MCF 10A (cell line): ENCODE results near the gene ZSWIM5. TPM values are rescaled to one million over a fixed set of nuclear protein-coding genes. Genes with fewer than 3 reads are reported as not detected.
"Not testable (repeated sequence)": the region's sequence is repeated elsewhere in the genome, so short reads cannot be mapped to it uniquely, and the experiment has no call there.

Source experiments
- BruUV-seq: library from RNA; stranded (reverse); fragments of 400-500 nt; replicated peaks from 2 replicates; lab custom pipeline; 2021; lab: Mats Ljungman, UMichigan
- CTCF ChIA-PET: fragments of 300-600 bp; sonication (Branson Sonifier 250); formaldehyde crosslinking; extraction: SDS; loops from one replicate; lab custom pipeline; 2021; ENCODE audit warnings: antibody characterized with exemption, inconsistent platforms; lab: Yijun Ruan, JAX
- POLR2A ChIA-PET: fragments of 300-600, 350-650 bp; sonication (Branson Sonifier 250); formaldehyde crosslinking; extraction: SDS; loops from one replicate; lab custom pipeline; 2020; ENCODE audit warnings: antibody characterized with exemption, inconsistent platforms; lab: Yijun Ruan, JAX
- DNase-seq: peaks from one replicate; pipeline ENCODE4 v3.0.0-alpha.2; 2018; ENCODE audit not compliant: unreplicated experiment
- H3K27ac Mint-ChIP-seq: one replicate; pipeline ENCODE4 v1.8.0; 2022; ENCODE audit warnings: mild to moderate bottlenecking, low read depth, mixed read lengths; ENCODE audit not compliant: unreplicated experiment
- H3K27me3 Mint-ChIP-seq: one replicate; pipeline ENCODE4 v1.8.0; 2022; ENCODE audit warnings: mixed read lengths; ENCODE audit not compliant: insufficient read depth, unreplicated experiment
- H3K36me3 Mint-ChIP-seq: one replicate; pipeline ENCODE4 v1.8.0; 2022; ENCODE audit warnings: mild to moderate bottlenecking, moderate library complexity, mixed read lengths; ENCODE audit not compliant: insufficient read depth, unreplicated experiment
- H3K4me1 Mint-ChIP-seq: one replicate; pipeline ENCODE4 v1.8.0; 2022; ENCODE audit warnings: mixed read lengths; ENCODE audit not compliant: insufficient read depth, unreplicated experiment
- H3K4me3 Mint-ChIP-seq: one replicate; pipeline ENCODE4 v1.8.0; 2022; ENCODE audit warnings: mild to moderate bottlenecking, moderate library complexity, mixed read lengths; ENCODE audit not compliant: unreplicated experiment
- H3K9me3 Mint-ChIP-seq: one replicate; pipeline ENCODE4 v1.8.0; 2022; ENCODE audit warnings: mixed read lengths; ENCODE audit not compliant: unreplicated experiment
- intact Hi-C: fragments of 100-400 bp; cut with micrococcal nuclease; formaldehyde crosslinking; loops from 2 replicates; pipeline ENCODE4 v1.14.1; 2022
- total RNA-seq: library from RNA; stranded (reverse); gene quantifications from 2 replicates; pipeline ENCODE4 v1.2.3, GENCODE V29; 2022
- TF ChIP-seq, protein P1 (sequence below): fragments of 200-600 bp; IDR thresholded peaks from one replicate; pipeline ENCODE4 v1.8.0; 2022; ENCODE audit warnings: antibody characterized with exemption, mild to moderate bottlenecking; ENCODE audit not compliant: unreplicated experiment

ZSWIM5 gene
- total RNA-seq, 1 experiment from 2014 or later, result 0.14 TPM

DNA sequence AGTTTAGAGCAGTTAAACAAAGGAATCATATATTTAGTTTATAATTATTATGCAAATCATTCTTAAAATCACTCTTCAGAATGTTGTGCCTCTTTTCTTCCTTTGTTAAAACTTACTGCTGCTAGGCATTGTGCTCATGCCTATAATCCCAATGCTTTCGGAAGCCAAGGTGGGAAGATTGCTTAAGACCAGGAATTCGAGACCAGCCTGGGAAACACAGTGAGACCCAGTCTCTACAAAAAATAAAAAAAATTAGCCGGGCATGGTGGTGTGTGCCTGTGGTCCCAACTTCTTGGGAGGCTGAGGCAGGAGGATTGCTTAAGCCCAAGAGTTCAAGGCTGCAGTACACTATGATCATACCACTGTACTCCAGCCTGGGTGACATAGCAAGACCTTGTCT is 33.6 kb downstream of the ZSWIM5 start:
- Mint-ChIP-seq H3K4me1 (no peaks in the 10 kb centered on the region), H3K27ac (no peak overlapping the region), H3K36me3 (no peaks in the 10 kb centered on the region), H3K4me3 (no peak overlapping the region), H3K9me3 (no peaks in the 10 kb centered on the region), H3K27me3 (no peaks in the 10 kb centered on the region)
- POLR2A ChIA-PET, result no interaction called here
- no peak for DNase-seq
- TF ChIP-seq, protein P1, sequence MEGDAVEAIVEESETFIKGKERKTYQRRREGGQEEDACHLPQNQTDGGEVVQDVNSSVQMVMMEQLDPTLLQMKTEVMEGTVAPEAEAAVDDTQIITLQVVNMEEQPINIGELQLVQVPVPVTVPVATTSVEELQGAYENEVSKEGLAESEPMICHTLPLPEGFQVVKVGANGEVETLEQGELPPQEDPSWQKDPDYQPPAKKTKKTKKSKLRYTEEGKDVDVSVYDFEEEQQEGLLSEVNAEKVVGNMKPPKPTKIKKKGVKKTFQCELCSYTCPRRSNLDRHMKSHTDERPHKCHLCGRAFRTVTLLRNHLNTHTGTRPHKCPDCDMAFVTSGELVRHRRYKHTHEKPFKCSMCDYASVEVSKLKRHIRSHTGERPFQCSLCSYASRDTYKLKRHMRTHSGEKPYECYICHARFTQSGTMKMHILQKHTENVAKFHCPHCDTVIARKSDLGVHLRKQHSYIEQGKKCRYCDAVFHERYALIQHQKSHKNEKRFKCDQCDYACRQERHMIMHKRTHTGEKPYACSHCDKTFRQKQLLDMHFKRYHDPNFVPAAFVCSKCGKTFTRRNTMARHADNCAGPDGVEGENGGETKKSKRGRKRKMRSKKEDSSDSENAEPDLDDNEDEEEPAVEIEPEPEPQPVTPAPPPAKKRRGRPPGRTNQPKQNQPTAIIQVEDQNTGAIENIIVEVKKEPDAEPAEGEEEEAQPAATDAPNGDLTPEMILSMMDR, result no peak
- BruUV-seq, result no TSS peak
- CTCF ChIA-PET, result interaction anchor here (1.7 kb wide), 1 partner anchor 130 kb away, joined by 3 read pairs; no protein-coding TSS in a partner anchor
- intact Hi-C loops, result no loop called here

DNA sequence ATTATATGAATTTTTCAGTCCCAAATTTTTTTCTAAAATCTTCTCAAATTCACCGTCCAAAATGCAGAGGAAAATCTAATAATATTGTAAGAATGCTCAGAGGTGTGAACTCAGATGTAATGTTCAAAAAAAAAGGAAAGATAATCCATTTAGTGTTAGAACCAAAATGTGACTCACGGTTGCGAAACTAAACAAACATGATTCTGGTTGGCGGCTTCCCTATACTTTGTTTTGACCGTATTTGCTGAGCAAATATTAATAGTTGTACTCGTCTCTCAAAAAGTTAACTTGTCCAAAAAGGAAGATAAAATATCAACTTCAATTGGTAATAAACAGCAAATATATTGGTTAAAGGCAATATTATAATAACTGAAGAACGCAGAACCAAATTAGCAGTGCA is 34.4 kb downstream of the ZSWIM5 start:
- intact Hi-C loops, result no loop called here
- H3K36me3 Mint-ChIP-seq, result no peaks in the 10 kb centered on the region
- no peaks in the 10 kb centered on the region for H3K27me3 Mint-ChIP-seq
- POLR2A ChIA-PET, result interaction anchor here (0.7 kb wide), 1 partner anchor 26 kb away, joined by 3 read pairs; no protein-coding TSS in a partner anchor
- no peak overlapping the region for H3K27ac Mint-ChIP-seq
- BruUV-seq, result no TSS peak
- no peaks in the 10 kb centered on the region for H3K9me3 Mint-ChIP-seq
- TF ChIP-seq, protein P1, result no peak
- peak; percentile 87 for DNase-seq
- CTCF ChIA-PET, result no interaction called here
- no peaks in the 10 kb centered on the region for H3K4me1 Mint-ChIP-seq
- no peak overlapping the region for H3K4me3 Mint-ChIP-seq

DNA sequence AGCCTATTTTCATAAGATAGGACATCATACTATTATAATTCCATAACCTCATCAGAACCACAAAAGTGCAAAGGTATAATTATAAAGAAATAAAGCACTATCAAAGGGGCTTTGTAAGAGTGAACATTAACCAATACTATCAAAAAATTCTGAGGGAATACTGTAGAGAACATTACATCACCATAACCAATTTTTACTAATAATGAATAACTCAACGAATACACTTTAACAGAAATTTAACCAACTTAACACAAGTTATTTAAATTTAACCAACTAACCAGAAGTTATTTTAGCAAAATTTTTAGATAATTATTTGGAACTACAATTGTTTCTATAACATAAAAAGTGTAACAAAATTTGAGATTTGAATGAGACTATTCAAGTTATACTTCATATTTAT is 34.8 kb downstream of the ZSWIM5 start:
- Mint-ChIP-seq H3K9me3 (no peaks in the 10 kb centered on the region), H3K4me1 (no peaks in the 10 kb centered on the region), H3K27me3 (no peaks in the 10 kb centered on the region), H3K4me3 (no peak overlapping the region), H3K36me3 (no peaks in the 10 kb centered on the region), H3K27ac (no peak overlapping the region)
- BruUV-seq, result no TSS peak
- no peak for DNase-seq
- CTCF ChIA-PET, result interaction anchor here (0.5 kb wide), 1 partner anchor 158 kb away, joined by 4 read pairs; no protein-coding TSS in a partner anchor
- TF ChIP-seq, protein P1, result no peak
- intact Hi-C loops, result no loop called here
- POLR2A ChIA-PET, result no interaction called here

DNA sequence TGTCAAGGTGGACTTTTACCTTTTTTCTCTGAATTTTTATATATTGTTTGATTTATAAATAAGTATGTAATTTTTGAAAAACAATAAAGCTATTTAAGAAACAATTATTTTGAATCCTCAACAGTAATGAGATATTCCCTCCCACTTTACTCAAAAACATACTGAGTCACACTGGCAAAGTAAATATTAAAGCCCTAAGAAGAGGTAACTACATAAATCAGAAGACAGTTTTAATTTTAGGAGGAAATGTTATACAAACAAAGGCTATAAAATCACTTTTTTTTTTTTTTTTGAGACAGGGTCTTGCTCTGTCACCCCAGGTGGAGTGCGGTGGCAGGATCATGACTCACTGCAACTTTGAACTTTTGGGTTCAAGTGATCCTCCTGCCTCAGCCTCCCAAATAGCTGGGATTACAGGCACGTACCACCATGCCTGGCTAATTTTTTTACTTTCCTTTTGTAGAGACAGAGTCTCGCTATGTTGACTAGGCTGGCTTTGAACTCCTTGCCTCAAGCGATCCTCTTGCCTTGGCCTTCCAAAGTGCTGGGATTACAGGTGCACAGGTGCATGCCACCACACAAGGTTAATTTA is 36.2 kb downstream of the ZSWIM5 start:
- TF ChIP-seq, protein P1, result no peak
- intact Hi-C loops, result no loop called here
- no peak for DNase-seq
- H3K36me3 Mint-ChIP-seq, result no peaks in the 10 kb centered on the region
- no peak overlapping the region for H3K27ac Mint-ChIP-seq
- CTCF ChIA-PET, result interaction anchor here (0.6 kb wide), 1 partner anchor 349 kb away, joined by 3 read pairs; no protein-coding TSS in a partner anchor
- no peaks in the 10 kb centered on the region for H3K9me3 Mint-ChIP-seq
- no peak overlapping the region for H3K4me3 Mint-ChIP-seq
- BruUV-seq, result no TSS peak
- H3K4me1 Mint-ChIP-seq, result no peaks in the 10 kb centered on the region
- no peaks in the 10 kb centered on the region for H3K27me3 Mint-ChIP-seq
- POLR2A ChIA-PET, result interaction anchor here (0.7 to 1.1 kb wide), 2 partner anchors 21 to 179 kb away, joined by 3 read pairs; no protein-coding TSS in a partner anchor

DNA sequence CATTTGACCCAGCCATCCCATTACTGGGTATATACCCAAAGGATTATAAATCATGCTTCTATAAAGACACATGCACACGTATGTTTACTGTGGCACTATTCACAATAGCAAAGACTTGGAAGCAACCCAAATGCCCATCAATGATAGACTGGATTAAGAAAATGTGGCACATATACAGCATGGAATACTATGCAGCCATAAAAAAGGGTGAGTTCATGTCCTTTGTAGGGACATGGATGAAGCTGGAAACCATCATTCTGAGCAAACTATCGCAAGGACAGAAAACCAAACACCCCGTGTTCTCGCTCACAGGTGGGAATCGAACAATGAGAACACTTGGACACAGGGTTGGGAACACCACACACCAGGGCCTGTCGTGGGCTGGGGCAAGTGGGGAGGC is 38.5 kb downstream of the ZSWIM5 start:
- H3K36me3 Mint-ChIP-seq, H3K4me1 Mint-ChIP-seq, DNase-seq, intact Hi-C loops, H3K27me3 Mint-ChIP-seq, CTCF ChIA-PET, H3K27ac Mint-ChIP-seq, BruUV-seq, H3K9me3 Mint-ChIP-seq, H3K4me3 Mint-ChIP-seq: not testable (repeated sequence)
- POLR2A ChIA-PET, result interaction anchor here (1.2 kb wide), 1 partner anchor 10 kb away, joined by 3 read pairs; no protein-coding TSS in a partner anchor

DNA sequence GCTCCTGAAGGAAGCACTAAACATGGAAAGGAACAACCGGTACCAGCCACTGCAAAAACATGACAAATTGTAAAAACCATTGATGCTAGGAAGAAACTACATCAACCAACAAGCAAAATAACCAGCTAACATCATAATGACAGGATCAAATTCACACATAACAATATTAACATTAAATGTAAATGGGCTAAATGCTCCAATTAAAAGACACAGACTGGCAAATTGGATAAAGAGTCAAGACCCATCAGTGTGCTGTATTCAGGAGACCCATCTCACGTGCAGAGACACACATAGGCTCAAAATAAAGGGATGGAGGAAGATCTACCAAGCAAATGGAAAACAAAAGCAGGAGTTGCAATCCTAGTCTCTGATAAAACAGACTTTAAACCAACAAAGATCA is 42.1 kb downstream of the ZSWIM5 start:
- H3K36me3 Mint-ChIP-seq, H3K27ac Mint-ChIP-seq, DNase-seq, H3K4me1 Mint-ChIP-seq, POLR2A ChIA-PET, intact Hi-C loops, CTCF ChIA-PET, H3K9me3 Mint-ChIP-seq, BruUV-seq, H3K4me3 Mint-ChIP-seq, H3K27me3 Mint-ChIP-seq: not testable (repeated sequence)
